H9 (cell line): ENCODE data around the gene TNRC18. TPM values are rescaled to one million over a fixed set of nuclear protein-coding genes. Genes with fewer than 3 reads are reported as not detected.

Experiments
- DNase-seq: peaks from one replicate; pipeline ENCODE4 v3.0.0-alpha.2; 2017
- H2AFZ ChIP-seq: one replicate; pipeline ENCODE4 v1.6.1; 2013; ENCODE audit warnings: mild to moderate bottlenecking, low read length, control low read depth, moderate library complexity
- H2AK5ac ChIP-seq: 2 replicates; pipeline ENCODE4 v1.6.1; 2013; ENCODE audit warnings: low read length, control low read depth, mixed read lengths; ENCODE audit not compliant: insufficient read length
- H2BK120ac ChIP-seq: one replicate; pipeline ENCODE4 v1.6.1; 2013; ENCODE audit warnings: low read depth, mild to moderate bottlenecking, low read length, control low read depth, inconsistent platforms; ENCODE audit not compliant: poor library complexity, severe bottlenecking
- H2BK12ac ChIP-seq: 2 replicates; pipeline ENCODE4 v1.6.1; 2013; ENCODE audit warnings: low read length, control low read depth, mixed read lengths, low read depth; ENCODE audit not compliant: insufficient read length
- H2BK15ac ChIP-seq: 2 replicates; pipeline ENCODE4 v1.6.1; 2013; ENCODE audit warnings: low read depth, low read length, control low read depth
- H2BK20ac ChIP-seq: one replicate; pipeline ENCODE4 v1.6.1; 2013; ENCODE audit warnings: low read depth, mild to moderate bottlenecking, low read length, control low read depth, inconsistent platforms; ENCODE audit not compliant: poor library complexity, severe bottlenecking
- H2BK5ac ChIP-seq: 2 replicates; pipeline ENCODE4 v1.6.1; 2013; ENCODE audit warnings: low read length, control low read depth, mixed read lengths; ENCODE audit not compliant: insufficient read length
- H3K14ac ChIP-seq: 2 replicates; pipeline ENCODE4 v1.6.1; 2013; ENCODE audit warnings: low read length, control low read depth; ENCODE audit not compliant: insufficient read depth
- H3K18ac ChIP-seq: 2 replicates; pipeline ENCODE4 v1.6.1; 2013; ENCODE audit warnings: low read depth, mild to moderate bottlenecking, mixed read lengths, low read length, control low read depth; ENCODE audit not compliant: insufficient read length
- H3K23ac ChIP-seq: 2 replicates; pipeline ENCODE4 v1.6.1; 2013; ENCODE audit warnings: low read length, control low read depth, mixed read lengths, low read depth; ENCODE audit not compliant: insufficient read length
- H3K23me2 ChIP-seq: 2 replicates; pipeline ENCODE4 v1.6.1; 2013; ENCODE audit warnings: low read depth, mild to moderate bottlenecking, mixed read lengths, low read length, control low read depth; ENCODE audit not compliant: insufficient read length, poor library complexity, severe bottlenecking
- H3K27ac ChIP-seq: 2 replicates; pipeline ENCODE4 v1.5.1; 2013; ENCODE audit warnings: low read length, control low read depth, mixed read lengths, low read depth; ENCODE audit not compliant: insufficient read length
- H3K27me3 ChIP-seq: 2 replicates; pipeline ENCODE4 v1.6.1; 2013; ENCODE audit warnings: low read length, control low read depth, inconsistent platforms; ENCODE audit not compliant: insufficient read depth
- H3K4ac ChIP-seq: 2 replicates; pipeline ENCODE4 v1.6.1; 2013; ENCODE audit warnings: low read depth, mild to moderate bottlenecking, control low read depth, inconsistent platforms, low read length, moderate library complexity
- H3K4me1 ChIP-seq: 2 replicates; pipeline ENCODE4 v1.6.1; 2013; ENCODE audit warnings: low read length, control low read depth, inconsistent platforms; ENCODE audit not compliant: insufficient read depth
- H3K4me2 ChIP-seq: 2 replicates; pipeline ENCODE4 v1.6.1; 2013; ENCODE audit warnings: low read length, control low read depth, mixed read lengths; ENCODE audit not compliant: insufficient read length, insufficient read depth
- H3K56ac ChIP-seq: 2 replicates; pipeline ENCODE4 v1.6.1; 2013; ENCODE audit warnings: low read depth, mild to moderate bottlenecking, mixed read lengths, low read length, control low read depth; ENCODE audit not compliant: insufficient read length
- H3K79me1 ChIP-seq: 2 replicates; pipeline ENCODE4 v1.6.1; 2013; ENCODE audit warnings: low read depth, mild to moderate bottlenecking, moderate library complexity, low read length, control low read depth, inconsistent platforms; ENCODE audit not compliant: insufficient read depth, poor library complexity, severe bottlenecking
- H3K79me2 ChIP-seq: 2 replicates; pipeline ENCODE4 v1.6.1; 2013; ENCODE audit warnings: low read length, control low read depth, inconsistent platforms; ENCODE audit not compliant: insufficient read depth
- H3K9ac ChIP-seq: 2 replicates; pipeline ENCODE4 v1.6.1; 2013; ENCODE audit warnings: low read length, control low read depth, mixed read lengths; ENCODE audit not compliant: insufficient read length; ENCODE audit errors: extremely low read depth
- H3K9me3 ChIP-seq: one replicate; pipeline ENCODE4 v1.6.1; 2013; ENCODE audit warnings: low read depth, low read length, inconsistent platforms; ENCODE audit not compliant: control insufficient read depth
- H3T11ph ChIP-seq: one replicate; pipeline ENCODE4 v1.6.1; 2013; ENCODE audit warnings: mild to moderate bottlenecking, low read length, control low read depth, inconsistent platforms
- H4K20me1 ChIP-seq: one replicate; pipeline ENCODE4 v1.6.1; 2013; ENCODE audit not compliant: control insufficient read depth, insufficient read length, insufficient read depth
- H4K5ac ChIP-seq: 2 replicates; pipeline ENCODE4 v1.6.1; 2013; ENCODE audit warnings: low read depth, mild to moderate bottlenecking, mixed read lengths, low read length, control low read depth; ENCODE audit not compliant: insufficient read length
- H4K8ac ChIP-seq: replicated peaks from 2 replicates; pipeline ENCODE4 v1.6.1; 2013; ENCODE audit warnings: low read length, control low read depth, mixed read lengths, low read depth; ENCODE audit not compliant: insufficient read length
- H4K91ac ChIP-seq: 2 replicates; pipeline ENCODE4 v1.6.1; 2013; ENCODE audit warnings: low read depth, mild to moderate bottlenecking, moderate library complexity, mixed read lengths, low read length, control low read depth; ENCODE audit not compliant: insufficient read length
- H3K27ac Mint-ChIP-seq, 3 experiments: 2 replicates in 2 of 3; 3 replicates in 1 of 3; pipeline ENCODE4 v1.8.0; 2020 to 2021; ENCODE audit warnings: mixed read lengths in 3 of 3, mild to moderate bottlenecking in 1 of 3, moderate library complexity in 1 of 3
- H3K27me3 Mint-ChIP-seq: 2 replicates; pipeline ENCODE4 v1.8.0; 2021; ENCODE audit warnings: low read depth, mild to moderate bottlenecking, moderate library complexity, mixed read lengths
- H3K36me3 Mint-ChIP-seq, 3 experiments: 2 replicates in 2 of 3; 3 replicates in 1 of 3; pipeline ENCODE4 v1.8.0; 2020 to 2021; ENCODE audit warnings: low read depth in 3 of 3, mixed read lengths in 3 of 3; ENCODE audit not compliant: insufficient read depth in 1 of 3
- H3K4me1 Mint-ChIP-seq, 2 experiments: 2 replicates each; pipeline ENCODE4 v1.8.0; 2020; ENCODE audit warnings: mixed read lengths in 2 of 2
- H3K4me3 Mint-ChIP-seq, 2 experiments: 2 replicates in 1 of 2; 3 replicates in 1 of 2; pipeline ENCODE4 v1.8.0; 2020 to 2021; ENCODE audit warnings: mild to moderate bottlenecking in 2 of 2, mixed read lengths in 2 of 2, moderate library complexity in 1 of 2
- H3K9me3 Mint-ChIP-seq, 2 experiments: 2 replicates in 1 of 2; 3 replicates in 1 of 2; pipeline ENCODE4 v1.8.0; 2020; ENCODE audit warnings: mild to moderate bottlenecking in 2 of 2, mixed read lengths in 2 of 2, moderate library complexity in 1 of 2
- CTCF ChIP-seq: fragments of 200-600 bp; sonication (generic); conservative IDR thresholded peaks from 3 replicates; pipeline ENCODE4 v1.8.0; 2021; ENCODE audit warnings: antibody characterized with exemption, mild to moderate bottlenecking
- WGBS: extraction: QIAGEN DNeasy Blood & Tissue Kit; methylation state at CpG from one replicate; pipeline ENCODE4 v1.1.7; 2013; ENCODE audit warnings: missing lambda C conversion rate, low lambda C conversion rate, mixed read lengths; ENCODE audit not compliant: insufficient read length; ENCODE audit errors: extremely low coverage; 5-methylcytosine and 5-hydroxymethylcytosine counted together
- total RNA-seq: library from RNA; stranded (reverse); gene quantifications from 2 replicates; pipeline ENCODE4 v1.2.1, GENCODE V29; 2021

Gene TNRC18
- total RNA-seq, 1 experiment from 2014 or later: 21.2 TPM

DNA sequence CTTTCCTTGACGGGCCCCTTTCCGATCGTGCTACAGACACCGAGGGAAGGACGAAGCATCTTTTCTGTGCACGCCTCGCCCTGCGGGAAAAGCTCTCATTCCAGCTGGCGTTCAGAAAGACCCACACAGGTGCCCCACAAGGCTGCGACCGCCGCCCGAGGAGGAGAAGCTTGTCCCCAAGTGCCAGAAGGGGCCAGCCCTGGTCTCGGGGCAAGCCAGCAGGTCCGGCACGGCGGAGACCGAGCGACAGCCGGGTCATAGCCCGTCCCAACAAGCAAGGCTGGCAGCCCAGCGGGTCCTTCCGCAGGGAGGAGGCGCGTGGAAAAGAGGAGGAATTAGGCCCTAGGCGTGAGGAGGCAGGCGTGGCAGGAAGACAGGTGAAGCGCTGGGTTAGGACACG, 62.7 kb downstream of the TNRC18 start:
- Histone ChIP-seq H4K8ac (no peak overlapping the region), H4K20me1 (no peaks in the 10 kb centered on the region), H4K5ac (no peak overlapping the region), H2BK5ac (no peak overlapping the region), H3K9ac (no peak overlapping the region), H3K23ac (no peak overlapping the region), H2AFZ (no peak overlapping the region), H3K18ac (no peak overlapping the region), H3K4me1 (no peaks in the 10 kb centered on the region), H3K23me2 (no peaks in the 10 kb centered on the region), H2BK120ac (no peak overlapping the region), H3T11ph (no peak overlapping the region), H3K79me2 (no peaks in the 10 kb centered on the region), H4K91ac (no peak overlapping the region), H2BK15ac (no peak overlapping the region), H3K9me3 (no peaks in the 10 kb centered on the region), H2AK5ac (no peak overlapping the region), H3K79me1 (no peaks in the 10 kb centered on the region), H3K27me3 (no peaks in the 10 kb centered on the region), H3K56ac (no peak overlapping the region), H3K4ac (no peak overlapping the region), H2BK20ac (no peak overlapping the region), H3K27ac (no peak overlapping the region), H3K4me2 (no peak overlapping the region), H2BK12ac (no peak overlapping the region), H3K14ac (no peak overlapping the region)
- Mint-ChIP-seq H3K36me3 (peaks cover 0 to 14% (median 4%) of the 10 kb centered on the region in 3 experiments; a peak in 2 of 7 replicates), H3K4me1 (peaks cover 2 to 5% of the 10 kb centered on the region in 2 experiments), H3K27me3 (no peaks in the 10 kb centered on the region), H3K4me3 (no peak overlapping the region), H3K27ac (no peak overlapping the region), H3K9me3 (no peaks in the 10 kb centered on the region)
- peak; percentile 22 for DNase-seq
- no CpG with 5 or more reads among the region's 29 CpGs for WGBS
- no peak for TF ChIP-seq CTCF
